Kidney glomerular epithelial cell (primary cell): ENCODE data around the gene KCNC3.

ENCODE experiments used
- DNase-seq: peaks from one replicate; lab custom pipeline; 2025; lab: John Stamatoyannopoulos, UW

KCNC3 gene

GRCh38 chr19:50327461-50328223 lies 1.5 kb downstream of the KCNC3 start:
- DNase-seq, result no peak

GRCh38 chr19:50327013-50327412 lies 2.2 kb downstream of the KCNC3 start:
- DNase-seq, result no peak

DNA sequence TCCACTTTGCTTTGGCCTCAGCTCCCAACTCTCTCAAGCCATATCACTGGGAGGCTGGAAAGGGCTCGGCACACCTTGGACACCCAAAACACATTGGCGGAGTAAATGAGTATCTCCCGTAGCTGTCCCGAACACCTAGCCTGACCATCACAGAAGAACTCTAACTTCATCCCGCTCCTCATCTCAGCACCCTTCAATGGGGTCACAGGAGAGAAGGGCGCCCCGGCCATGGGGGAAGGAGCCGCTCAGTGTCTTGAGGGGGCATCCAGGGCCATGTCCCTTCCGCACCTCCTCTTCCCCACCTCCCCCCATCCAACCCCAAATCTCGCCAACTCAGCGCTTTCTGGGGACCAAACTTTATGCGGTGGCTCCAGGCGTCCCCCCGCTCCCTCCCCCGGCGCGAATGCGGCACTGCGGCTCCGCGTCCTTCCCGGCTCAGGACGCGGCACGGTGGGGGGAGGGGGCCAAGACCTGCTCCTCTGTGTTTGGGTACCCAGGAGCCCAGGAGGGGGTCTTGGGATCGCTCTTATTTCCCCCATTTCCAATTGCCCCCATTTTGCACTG lies 3.0 kb downstream of the KCNC3 start:
- no peak for DNase-seq

DNA sequence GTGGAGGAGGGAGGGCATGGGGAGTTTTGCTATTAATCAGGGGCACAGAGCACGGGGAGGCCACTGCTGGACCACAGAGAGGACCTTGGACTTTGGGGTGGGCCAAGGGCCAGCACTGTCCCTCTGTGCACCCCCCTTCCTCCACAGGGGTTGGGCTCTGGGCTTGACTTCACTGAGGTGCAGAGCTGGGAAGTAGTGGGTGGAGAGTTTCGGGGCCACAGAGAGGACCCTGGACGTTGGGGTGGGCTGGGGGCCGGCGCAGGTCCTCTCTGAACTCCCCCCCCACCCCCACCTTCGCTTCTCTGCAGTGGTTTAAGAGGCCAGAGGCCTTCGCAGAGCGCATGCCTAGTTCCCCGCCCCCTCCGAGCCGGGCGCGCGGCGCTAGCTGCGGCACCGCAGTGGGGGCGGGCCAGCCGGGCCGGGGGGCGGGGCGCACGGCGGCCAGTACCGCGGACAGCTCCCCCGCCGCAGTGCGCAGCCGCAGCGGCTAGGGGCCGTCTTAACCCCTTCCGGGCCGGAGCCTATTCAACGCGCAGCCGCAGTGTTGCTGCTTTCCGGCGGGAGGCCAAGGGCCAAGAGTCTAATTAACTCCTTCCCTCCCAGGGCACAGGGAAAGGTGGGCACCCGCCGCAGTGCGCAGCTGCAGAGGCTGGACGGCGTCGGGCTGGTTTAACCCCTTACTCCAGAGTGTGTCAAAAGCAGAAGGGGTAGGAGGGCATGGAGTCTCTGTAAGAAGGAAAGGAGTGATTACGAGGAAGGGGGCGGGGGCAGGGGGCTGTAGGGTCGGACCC lies 3.7 kb downstream of the KCNC3 start:
- DNase-seq, result peak; percentile 49

DNA sequence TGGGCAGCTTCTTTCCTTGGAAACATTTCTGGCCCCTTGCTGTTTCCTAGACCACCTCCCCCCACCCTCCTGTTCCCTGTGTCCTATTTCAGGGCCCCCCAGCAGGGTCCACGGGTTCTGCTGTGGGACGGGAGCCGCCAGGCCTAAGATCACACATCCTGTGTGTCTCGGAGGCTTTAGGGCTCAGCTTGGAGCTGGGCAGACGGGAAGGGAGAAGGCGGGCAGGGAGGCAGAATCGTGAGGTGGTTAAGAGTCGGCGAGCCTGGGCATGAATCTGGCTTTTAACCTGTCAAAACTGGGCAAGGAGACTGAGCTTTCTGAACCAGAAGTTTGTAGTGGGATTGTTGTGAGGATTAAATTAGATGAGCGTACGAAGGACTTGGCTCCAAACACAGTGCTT lies 4.8 kb downstream of the KCNC3 start:
- DNase-seq, result no peak

DNA sequence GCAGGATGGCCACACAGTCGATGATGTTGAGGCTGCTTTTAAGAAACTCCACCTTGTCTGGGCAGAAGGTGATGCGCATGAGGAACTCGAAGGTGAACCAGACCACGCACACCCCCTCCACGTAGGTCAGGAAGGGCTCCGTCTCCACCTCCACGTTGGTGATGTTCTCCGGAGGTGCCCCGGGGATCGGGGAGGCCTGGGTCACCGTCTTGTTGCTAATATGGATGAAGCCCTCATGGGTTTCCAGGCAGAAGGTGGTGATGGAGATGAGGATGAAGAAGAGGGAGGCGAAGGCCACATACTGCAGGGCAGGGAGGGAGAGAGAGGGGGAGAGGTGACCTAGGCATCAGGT lies 5.4 kb downstream of the KCNC3 start:
- DNase-seq, result no peak

- no peak for DNase-seq
Measured at GRCh38 chr19:50322931-50323781, 6.0 kb downstream of the KCNC3 start.

DNA sequence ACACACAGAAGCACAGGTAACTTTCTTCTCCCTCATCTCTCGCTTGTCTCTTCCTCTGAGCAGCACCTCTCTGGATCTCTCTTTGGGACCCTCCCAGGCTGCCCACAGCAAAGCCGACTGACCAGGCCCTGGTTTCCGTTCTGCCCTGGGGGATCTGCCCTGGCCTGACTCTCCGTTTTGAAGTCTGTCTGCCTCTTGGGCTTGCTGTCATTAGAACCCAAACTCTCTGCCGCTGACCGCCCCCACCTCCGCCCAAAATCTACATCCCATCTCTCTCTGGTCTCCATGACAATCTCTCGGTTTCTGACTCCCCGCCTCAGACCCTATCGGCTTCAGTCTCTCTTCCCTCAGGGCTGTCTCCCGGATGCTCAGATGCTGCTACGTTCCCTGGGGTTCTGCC lies 6.9 kb downstream of the KCNC3 start:
- DNase-seq, result no peak

DNA sequence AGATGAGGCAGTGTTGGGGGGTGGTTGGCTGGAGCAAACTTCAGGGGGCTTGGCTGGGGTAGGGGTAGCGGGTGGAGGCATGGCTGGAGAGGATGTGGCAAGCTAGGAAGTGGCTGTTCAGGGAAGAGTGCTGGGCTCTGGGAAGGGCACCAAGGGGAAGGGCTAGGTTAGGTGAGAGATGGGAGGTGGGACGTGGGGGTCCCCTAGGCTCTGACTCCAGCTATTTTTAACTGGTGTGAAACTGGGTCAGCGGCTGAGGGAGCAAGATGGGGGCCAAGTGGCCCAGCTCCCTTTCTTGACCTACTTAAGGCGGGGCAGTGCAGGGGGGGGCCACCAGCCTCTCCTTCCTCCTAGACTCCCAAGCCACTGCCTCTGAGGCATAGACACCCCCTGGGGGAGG lies 7.3 kb downstream of the KCNC3 start:
- no peak for DNase-seq

DNA sequence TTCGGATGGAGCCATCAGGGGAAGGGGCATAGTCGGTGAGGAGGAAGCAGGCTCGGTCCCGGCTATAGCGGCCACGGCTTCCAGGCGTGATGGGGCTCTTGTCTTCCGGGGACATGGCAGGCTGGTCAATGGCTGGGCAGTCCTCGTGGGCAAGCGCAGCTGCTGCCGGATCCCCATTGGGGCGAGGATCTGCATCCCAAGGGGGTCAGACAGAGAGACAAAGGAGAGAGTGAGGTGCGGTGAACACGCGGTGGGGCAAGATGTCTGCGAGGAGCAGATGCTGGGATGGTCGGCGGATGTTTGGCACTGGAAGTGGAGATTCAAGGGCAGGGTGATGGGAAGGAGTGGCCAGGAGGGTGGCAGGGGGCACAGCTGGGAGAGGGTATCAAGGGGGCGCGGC lies 8.6 kb downstream of the KCNC3 start:
- DNase-seq, result no peak

DNA sequence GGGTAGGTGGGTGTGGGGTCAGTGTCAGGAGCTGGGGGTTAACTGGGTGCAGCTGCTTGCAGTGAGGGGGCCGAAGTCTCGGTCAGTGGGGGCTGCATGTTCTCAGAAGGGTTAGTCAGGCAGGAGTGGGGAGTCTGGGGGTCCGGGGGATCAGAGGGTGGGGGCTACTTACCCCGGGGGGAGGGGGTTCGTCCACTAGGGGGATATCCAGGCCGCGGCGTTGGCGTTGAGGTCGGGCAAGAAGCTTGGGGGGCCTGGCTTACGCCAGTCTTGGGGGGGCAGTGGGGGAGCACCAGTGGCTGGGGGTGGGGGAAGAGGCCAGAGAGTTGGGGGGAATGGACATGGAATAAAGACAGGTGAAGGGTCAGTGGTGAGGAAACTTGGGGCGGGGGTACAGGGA lies 9.1 kb downstream of the KCNC3 start:
- no peak for DNase-seq

- no peak for DNase-seq
Measured at GRCh38 chr19:50319156-50319555, 10.0 kb downstream of the KCNC3 start.

- no peak for DNase-seq
Measured at GRCh38 chr19:50318438-50318837, 10.7 kb downstream of the KCNC3 start.

DNA sequence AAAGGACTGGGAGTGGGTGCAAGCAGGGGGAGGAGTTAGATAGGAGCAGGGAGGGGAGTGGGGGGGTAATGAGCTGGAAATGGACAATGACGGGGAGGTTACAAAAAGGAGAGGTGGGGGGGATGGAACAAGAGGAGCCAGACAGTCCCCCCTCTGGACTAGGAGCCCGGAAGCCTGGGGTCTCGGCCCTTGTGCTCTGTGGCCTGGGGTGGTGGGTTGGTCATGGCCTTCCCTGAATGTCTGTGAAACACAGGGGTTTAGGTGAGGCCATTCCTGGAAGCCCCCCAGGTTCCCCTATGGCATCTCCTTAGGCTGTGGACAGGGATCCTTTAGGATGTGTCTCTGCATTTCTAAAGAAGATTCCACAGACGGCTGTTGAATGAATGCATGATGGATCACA lies 12.1 kb downstream of the KCNC3 start:
- DNase-seq, result no peak

DNA sequence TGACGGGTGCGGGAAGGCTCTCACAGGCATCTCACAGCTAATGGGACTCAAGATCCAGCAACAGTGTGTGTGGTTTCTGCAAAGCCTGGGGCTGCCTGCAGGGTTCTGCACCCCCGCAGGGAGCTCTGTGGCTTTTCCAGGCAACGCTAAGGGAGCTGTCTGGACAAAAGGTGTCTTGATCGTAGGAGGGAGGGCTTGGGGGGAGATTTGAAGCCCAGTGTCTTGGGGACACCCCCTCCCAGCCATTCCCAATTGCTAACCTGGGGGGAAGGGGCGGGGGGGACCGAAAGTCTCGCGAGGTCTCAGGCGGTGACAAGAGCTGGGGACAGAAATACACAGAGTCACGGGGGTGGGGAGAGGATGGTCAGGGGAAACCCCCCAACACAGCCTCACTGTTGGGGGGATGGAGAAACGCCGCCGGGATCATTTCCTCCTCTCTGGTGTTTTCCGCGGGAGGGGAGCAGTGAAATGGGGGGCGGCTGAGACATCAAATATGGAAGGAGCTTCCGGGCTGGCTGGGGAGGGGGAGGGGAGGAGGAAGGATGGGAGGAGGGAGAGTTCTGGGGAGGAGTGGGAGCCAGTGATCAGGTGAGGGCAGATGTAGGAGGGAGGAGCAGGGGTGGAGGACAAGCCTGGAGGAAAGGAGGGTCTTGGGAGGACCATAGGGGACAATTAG lies 13.3 kb downstream of the KCNC3 start:
- no peak for DNase-seq

- DNase-seq, result no peak
Measured at GRCh38 chr19:50314724-50315708, 14.2 kb downstream of the KCNC3 start.

- no peak for DNase-seq
Measured at GRCh38 chr19:50313812-50314536, 15.2 kb downstream of the KCNC3 start.

GRCh38 chr19:50312967-50313811 lies 16.0 kb downstream of the KCNC3 start:
- no peak for DNase-seq
